Left ventricle myocardium inferior (tissue), 1 donor: ENCODE results near the gene EMID1. TPM values are rescaled to one million over a fixed set of nuclear protein-coding genes. Genes with fewer than 3 reads are reported as not detected.

Experiments used
- DNase-seq: peaks from one replicate; pipeline ENCODE4 v3.0.0-alpha.2; 2020
- H3K27ac ChIP-seq: fragments of 200-600 bp; replicated peaks from 2 replicates; pipeline ENCODE4 v1.8.0; 2021
- H3K27me3 ChIP-seq: fragments of 200-600 bp; 2 replicates; pipeline ENCODE4 v1.8.0; 2021; ENCODE audit warnings: low read depth
- H3K36me3 ChIP-seq: fragments of 200-600 bp; 2 replicates; pipeline ENCODE4 v1.8.0; 2021
- H3K4me1 ChIP-seq: fragments of 200-600 bp; 2 replicates; pipeline ENCODE4 v1.8.0; 2021
- H3K4me3 ChIP-seq: fragments of 200-600 bp; 2 replicates; pipeline ENCODE4 v1.8.0; 2021; ENCODE audit warnings: mild to moderate bottlenecking, moderate library complexity
- H3K9me3 ChIP-seq: fragments of 200-600 bp; replicated peaks from 2 replicates; pipeline ENCODE4 v1.8.0; 2021
- CTCF ChIP-seq: fragments of 200-600 bp; IDR thresholded peaks from 2 replicates; pipeline ENCODE4 v1.8.0; 2021; ENCODE audit warnings: antibody characterized with exemption, mild to moderate bottlenecking, borderline replicate concordance
- intact Hi-C: fragments of 100-400 bp; cut with micrococcal nuclease; formaldehyde crosslinking; loops from one replicate; pipeline ENCODE4 v1.11.0; 2022
- total RNA-seq: library from RNA; stranded (reverse); fragmentation: NEBNext Ultra II Directional; extraction: Animal tissue kit (Norgen Biotek cat#: 25700); gene quantifications from one replicate; pipeline ENCODE4 v1.2.1, GENCODE V29; 2021
- donor health status: DM: no; HTN: yes; CAD: no; lungs with severe emphysema.

Gene EMID1
- total RNA-seq, 1 donor from 2014 or later = 0.74 TPM

DNA sequence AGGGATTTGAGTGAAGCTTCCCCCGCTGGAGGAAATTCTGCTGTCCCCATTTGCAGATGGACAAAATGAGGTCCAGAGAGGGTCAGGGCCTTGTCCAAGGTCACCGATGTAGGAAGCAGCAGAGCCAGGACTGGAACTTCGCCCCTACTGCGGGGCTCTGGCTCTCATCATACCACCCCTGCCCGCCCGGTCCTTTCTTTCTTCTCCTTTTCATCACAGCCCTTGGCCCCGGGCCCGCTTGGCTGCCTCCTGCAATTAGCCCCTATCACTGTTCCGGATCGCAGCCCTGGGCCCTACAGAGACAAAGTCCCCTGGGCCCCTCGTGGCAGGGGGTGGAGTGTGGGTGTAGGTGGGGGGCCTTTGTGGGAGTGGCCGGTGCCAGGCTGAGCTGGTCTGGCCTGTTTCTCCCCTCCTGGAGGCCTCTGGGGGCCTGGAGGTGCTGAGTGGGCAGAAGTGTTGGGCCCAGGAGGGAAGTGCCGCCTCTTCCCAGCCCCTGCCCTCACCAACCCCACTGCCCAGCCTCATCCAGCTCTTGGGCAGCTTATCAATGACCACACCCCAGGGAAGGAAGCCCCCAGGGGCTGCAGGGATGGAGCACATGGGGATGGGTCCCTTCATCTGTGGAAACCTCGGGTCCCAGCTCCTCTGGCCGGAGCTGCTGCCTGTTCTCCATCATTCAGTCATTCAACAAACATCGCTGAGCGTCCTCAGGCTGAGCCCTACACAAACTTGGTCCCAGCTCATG is 3.4 kb downstream of the EMID1 start:
- H3K27ac ChIP-seq = no peak overlapping the region
- no peak for TF ChIP-seq CTCF
- H3K4me1 ChIP-seq = peaks cover 6% of the 10 kb centered on the region
- H3K27me3 ChIP-seq = peaks cover 15% of the 10 kb centered on the region
- H3K9me3 ChIP-seq = no peaks in the 10 kb centered on the region
- no peak overlapping the region for H3K4me3 ChIP-seq
- H3K36me3 ChIP-seq = no peaks in the 10 kb centered on the region
- intact Hi-C loops = no loop called here
- DNase-seq = peak; percentile 32

- H3K4me1 ChIP-seq = peaks cover 6% of the 10 kb centered on the region
- no peaks in the 10 kb centered on the region for H3K36me3 ChIP-seq
- no peaks in the 10 kb centered on the region for H3K9me3 ChIP-seq
- DNase-seq = no peak
- no peak overlapping the region for H3K27ac ChIP-seq
- H3K4me3 ChIP-seq = no peak overlapping the region
- TF ChIP-seq CTCF = no peak
- peaks cover 15% of the 10 kb centered on the region for H3K27me3 ChIP-seq
- intact Hi-C loops = no loop called here
Observed at GRCh38 chr22:29209624-29209929, 3.9 kb downstream of the EMID1 start.

GRCh38 chr22:29211066-29211465 is 5.4 kb downstream of the EMID1 start:
- no peak for DNase-seq
- intact Hi-C loops = no loop called here

GRCh38 chr22:29211466-29211865 is 5.8 kb downstream of the EMID1 start:
- H3K4me1 ChIP-seq = peaks cover under 1% of the 10 kb centered on the region
- H3K27ac ChIP-seq = no peak overlapping the region
- no peaks in the 10 kb centered on the region for H3K36me3 ChIP-seq
- intact Hi-C loops = no loop called here
- no peak for TF ChIP-seq CTCF
- H3K9me3 ChIP-seq = no peaks in the 10 kb centered on the region
- no peak for DNase-seq
- no peak overlapping the region for H3K4me3 ChIP-seq
- peaks cover 9% of the 10 kb centered on the region for H3K27me3 ChIP-seq

More at GRCh38 chr22:29211066-29211465, 5.4 kb downstream of the EMID1 start:
- Histone ChIP-seq H3K4me1 (peaks cover 5% of the 10 kb centered on the region), H3K9me3 (no peaks in the 10 kb centered on the region), H3K36me3 (no peaks in the 10 kb centered on the region), H3K27ac (no peak overlapping the region), H3K4me3 (no peak overlapping the region), H3K27me3 (peaks cover 13% of the 10 kb centered on the region)
- no peak for TF ChIP-seq CTCF

GRCh38 chr22:29212743-29213142 is 7.0 kb downstream of the EMID1 start:
- Histone ChIP-seq H3K4me1 (no peaks in the 10 kb centered on the region), H3K36me3 (no peaks in the 10 kb centered on the region), H3K9me3 (no peaks in the 10 kb centered on the region), H3K4me3 (no peak overlapping the region), H3K27ac (no peak overlapping the region), H3K27me3 (no peaks in the 10 kb centered on the region)
- intact Hi-C loops = no loop called here
- TF ChIP-seq CTCF = no peak
- DNase-seq = no peak

- DNase-seq = no peak
- no peak overlapping the region for H3K4me3 ChIP-seq
- H3K36me3 ChIP-seq = no peaks in the 10 kb centered on the region
- intact Hi-C loops = no loop called here
- TF ChIP-seq CTCF = no peak
- no peaks in the 10 kb centered on the region for H3K4me1 ChIP-seq
- no peak overlapping the region for H3K27ac ChIP-seq
- no peaks in the 10 kb centered on the region for H3K27me3 ChIP-seq
- no peaks in the 10 kb centered on the region for H3K9me3 ChIP-seq
Observed at GRCh38 chr22:29213493-29213892, 7.8 kb downstream of the EMID1 start.
